Adipocyte (in vitro differentiated cells): Measurements from ENCODE around the gene CYP3A5.
"Not testable (repeated sequence)": the region's sequence is repeated elsewhere in the genome, so short reads cannot be mapped to it uniquely, and the experiment has no call there.

Source experiments
- DNase-seq: peaks from one replicate; pipeline ENCODE4 v3.0.0-alpha.2; 2015; ENCODE audit warnings: low read depth
- H3K27me3 ChIP-seq: replicated peaks from 2 replicates; pipeline ENCODE4 v1.7.0; 2013; ENCODE audit warnings: mild to moderate bottlenecking, low read length, moderate library complexity; ENCODE audit not compliant: control insufficient read depth, insufficient read depth
- H3K36me3 ChIP-seq: 2 replicates; pipeline ENCODE4 v1.7.0; 2013; ENCODE audit warnings: low read length, mild to moderate bottlenecking, moderate library complexity; ENCODE audit not compliant: control insufficient read depth, insufficient read depth, severe bottlenecking
- H3K4me1 ChIP-seq: 2 replicates; pipeline ENCODE4 v1.7.0; 2013; ENCODE audit warnings: mild to moderate bottlenecking, low read length, moderate library complexity; ENCODE audit not compliant: control insufficient read depth, insufficient read depth
- H3K4me3 ChIP-seq: 2 replicates; pipeline ENCODE4 v1.7.0; 2013; ENCODE audit warnings: mild to moderate bottlenecking, low read length, moderate library complexity
- H3K9ac ChIP-seq: 2 replicates; pipeline ENCODE4 v1.7.0; 2013; ENCODE audit warnings: mild to moderate bottlenecking, low read length, moderate library complexity
- H3K9me3 ChIP-seq: 2 replicates; pipeline ENCODE4 v1.7.0; 2013; ENCODE audit warnings: mild to moderate bottlenecking, low read length, moderate library complexity; ENCODE audit not compliant: control insufficient read depth

Gene CYP3A5

DNA sequence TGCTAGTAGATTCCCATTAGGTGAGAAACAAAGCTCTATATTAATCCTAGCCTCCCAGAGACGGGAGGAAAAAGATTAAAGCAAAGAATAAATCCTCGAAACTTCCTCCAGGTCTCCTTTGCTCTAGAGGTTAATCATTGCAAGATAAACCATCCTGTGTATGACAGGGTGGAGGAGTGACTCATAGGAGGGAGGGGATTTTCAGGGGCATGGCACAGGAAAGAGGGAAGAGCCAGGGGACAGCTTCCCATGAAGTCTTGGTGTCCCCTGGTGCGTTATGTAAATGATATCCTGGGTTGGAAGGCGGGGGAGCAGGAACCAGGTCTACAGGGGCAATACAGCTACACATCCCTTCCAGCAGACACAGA lies 780 bp downstream of the CYP3A5 start:
- H3K27me3 ChIP-seq = no peaks in the 10 kb centered on the region
- H3K9ac ChIP-seq = no peak overlapping the region
- DNase-seq = no peak
- H3K4me1 ChIP-seq = peaks cover 11% of the 10 kb centered on the region
- peak overlapping the region; percentile 65 for H3K4me3 ChIP-seq
- no peaks in the 10 kb centered on the region for H3K36me3 ChIP-seq
- peaks cover 16% of the 10 kb centered on the region for H3K9me3 ChIP-seq

DNA sequence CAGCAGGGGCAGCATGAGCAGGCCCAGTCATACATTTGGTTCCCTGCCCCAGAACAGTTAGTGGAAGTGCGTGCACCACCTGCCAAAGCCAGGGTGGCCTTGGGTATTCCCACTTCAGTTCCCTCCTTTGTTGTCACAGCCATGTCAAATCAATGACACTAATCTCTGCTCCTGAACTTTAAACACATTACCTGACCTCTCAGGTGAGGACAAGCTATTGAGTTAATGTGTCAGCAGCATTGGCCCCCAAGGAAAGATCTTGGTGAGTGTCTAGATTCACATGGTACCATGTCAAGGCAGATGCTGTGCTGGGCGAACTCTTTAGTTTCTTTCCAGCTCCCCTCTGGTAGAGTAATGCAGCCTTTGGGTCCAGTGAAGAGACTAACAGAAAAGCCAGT lies 2.1 kb downstream of the CYP3A5 start:
- Histone ChIP-seq H3K27me3 (no peaks in the 10 kb centered on the region), H3K4me3 (no peak overlapping the region), H3K9me3 (peaks cover 16% of the 10 kb centered on the region), H3K9ac (no peak overlapping the region), H3K4me1 (peaks cover 11% of the 10 kb centered on the region), H3K36me3 (no peaks in the 10 kb centered on the region)
- DNase-seq = no peak

DNA sequence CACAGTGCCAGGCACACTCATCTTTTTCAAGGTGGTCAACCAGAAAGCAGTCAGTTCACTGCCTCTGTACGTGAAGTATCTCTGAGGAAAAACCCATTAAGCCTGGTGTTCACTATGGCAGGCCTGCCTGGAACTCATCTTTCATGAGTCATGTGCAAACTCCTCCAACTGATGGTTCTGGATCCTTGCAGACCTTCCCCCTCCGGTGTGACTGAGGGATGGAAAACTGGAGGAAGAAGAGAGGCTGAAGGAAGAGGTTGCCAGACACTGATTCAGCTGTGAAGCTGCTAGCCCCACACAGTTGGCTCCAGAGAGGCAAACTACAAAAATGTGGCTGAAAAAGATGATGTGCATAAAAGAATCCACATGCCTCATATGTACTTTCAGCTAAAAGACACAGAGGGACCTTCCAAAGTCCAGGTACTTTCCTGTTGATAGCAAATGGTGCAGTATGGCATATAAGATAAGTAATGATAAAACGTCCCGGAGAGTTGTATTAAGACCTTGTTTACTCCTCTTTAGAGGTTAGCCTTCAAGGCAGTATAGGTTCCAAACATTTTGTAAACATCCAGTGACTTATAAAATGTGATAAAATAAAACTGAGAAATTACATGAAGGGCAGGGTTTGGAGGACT lies 2.7 kb downstream of the CYP3A5 start:
- DNase-seq = no peak
- no peak overlapping the region for H3K4me3 ChIP-seq
- H3K36me3 ChIP-seq = no peaks in the 10 kb centered on the region
- H3K9me3 ChIP-seq = peaks cover 15% of the 10 kb centered on the region
- H3K9ac ChIP-seq = no peak overlapping the region
- H3K4me1 ChIP-seq = peaks cover 11% of the 10 kb centered on the region
- H3K27me3 ChIP-seq = no peaks in the 10 kb centered on the region

DNA sequence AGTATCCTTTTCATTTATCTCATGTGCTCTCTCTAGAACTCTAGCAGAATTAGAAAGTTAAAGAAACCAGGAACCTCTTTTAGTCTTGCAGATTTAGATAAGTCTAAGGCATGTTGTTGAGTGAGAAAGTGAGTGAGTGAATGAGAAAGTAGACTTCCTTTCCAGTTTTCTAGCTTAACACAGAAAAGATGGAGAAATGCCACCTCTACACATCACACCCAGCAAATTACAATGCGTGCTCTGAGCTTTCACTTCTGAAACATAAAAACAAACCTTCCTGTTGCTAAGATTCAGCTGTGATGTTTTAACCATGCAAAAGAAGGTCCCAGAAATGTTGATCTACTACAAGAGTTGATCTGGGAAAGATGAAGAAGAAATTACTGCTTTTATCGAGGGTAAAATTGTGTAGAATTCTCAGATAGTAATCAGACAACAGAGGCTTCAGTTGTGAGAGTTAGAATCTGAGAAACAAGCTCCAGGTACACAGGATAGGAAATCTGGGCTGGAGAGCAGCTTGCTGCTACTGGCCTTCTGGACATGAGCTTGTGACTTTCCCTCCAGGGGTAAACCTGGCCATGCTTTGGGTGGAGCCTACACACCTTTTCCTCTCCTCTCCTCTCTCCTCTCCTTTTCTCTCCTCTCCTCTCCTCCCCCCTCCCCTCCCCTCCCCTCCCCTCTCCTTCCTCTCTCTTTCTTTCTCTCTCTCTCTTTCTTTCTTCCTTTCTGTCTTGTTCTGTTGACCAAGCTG lies 4.6 kb downstream of the CYP3A5 start:
- H3K36me3 ChIP-seq = no peaks in the 10 kb centered on the region
- H3K4me1 ChIP-seq = peaks cover 11% of the 10 kb centered on the region
- H3K4me3 ChIP-seq = no peak overlapping the region
- H3K9ac ChIP-seq = no peak overlapping the region
- no peaks in the 10 kb centered on the region for H3K9me3 ChIP-seq
- H3K27me3 ChIP-seq = no peaks in the 10 kb centered on the region
- no peak for DNase-seq

DNA sequence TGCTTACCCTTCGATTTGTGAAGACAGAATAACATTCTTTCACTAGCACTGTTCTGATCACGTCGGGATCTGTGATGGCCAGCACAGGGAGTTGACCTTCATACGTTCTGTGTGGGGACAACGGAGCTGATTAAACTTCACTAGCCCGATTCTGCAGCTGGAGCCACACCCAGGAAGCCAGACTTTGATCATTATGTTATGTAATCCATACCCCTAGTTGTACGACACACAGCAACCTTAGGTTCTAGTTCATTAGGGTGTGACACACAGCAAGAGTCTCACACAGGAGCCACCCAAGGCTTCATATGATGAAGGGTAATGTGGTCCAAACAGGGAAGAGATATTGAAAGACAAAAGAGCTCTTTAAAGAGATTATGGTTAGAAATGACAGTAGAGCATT lies 7.2 kb downstream of the CYP3A5 start:
- no peak overlapping the region for H3K4me3 ChIP-seq
- no peaks in the 10 kb centered on the region for H3K9me3 ChIP-seq
- DNase-seq = no peak
- H3K27me3 ChIP-seq = no peaks in the 10 kb centered on the region
- H3K4me1 ChIP-seq = no peaks in the 10 kb centered on the region
- no peaks in the 10 kb centered on the region for H3K36me3 ChIP-seq
- no peak overlapping the region for H3K9ac ChIP-seq

DNA sequence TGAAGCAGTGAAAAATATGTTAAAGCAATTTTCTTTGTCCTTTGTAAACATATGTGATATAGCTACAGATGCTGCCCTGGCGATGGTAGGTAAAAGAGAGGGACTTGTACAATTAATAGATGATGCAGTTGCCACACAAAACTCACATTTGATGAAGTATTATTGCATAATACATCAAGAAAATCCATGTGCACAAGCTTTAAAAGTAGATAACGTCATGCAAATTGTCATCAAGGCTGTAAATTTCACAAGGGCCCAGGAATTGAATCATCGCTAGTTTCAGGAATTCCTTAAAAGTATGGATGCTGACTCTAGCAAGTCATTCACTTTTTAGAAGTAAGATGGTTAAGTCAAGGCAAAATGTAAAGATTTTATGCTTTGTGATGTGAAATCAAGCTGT lies 10.0 kb downstream of the CYP3A5 start:
- Histone ChIP-seq H3K9ac (no peak overlapping the region), H3K27me3 (no peaks in the 10 kb centered on the region), H3K4me1 (no peaks in the 10 kb centered on the region), H3K9me3 (no peaks in the 10 kb centered on the region), H3K4me3 (no peak overlapping the region), H3K36me3 (no peaks in the 10 kb centered on the region)
- no peak for DNase-seq

DNA sequence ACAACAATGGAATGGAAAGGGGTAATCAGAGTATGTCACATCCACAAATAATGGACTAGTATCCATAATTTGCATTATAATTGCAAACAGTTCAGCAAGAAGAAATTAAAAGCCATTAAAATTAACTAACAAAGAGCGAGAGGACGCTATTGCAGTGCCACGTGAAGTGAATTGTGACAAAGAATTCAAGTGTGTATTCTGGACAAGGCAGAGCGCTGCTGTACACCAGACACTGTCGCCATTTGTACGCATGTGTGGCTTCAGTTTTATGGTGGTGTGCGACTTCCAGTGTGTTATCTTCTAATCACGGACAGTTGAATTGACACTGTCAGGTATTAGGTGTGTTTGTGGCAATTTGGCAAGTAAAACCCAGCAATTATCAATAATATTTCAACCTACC lies 11.3 kb downstream of the CYP3A5 start:
- H3K9me3 ChIP-seq = no peaks in the 10 kb centered on the region
- H3K9ac ChIP-seq = no peak overlapping the region
- DNase-seq = no peak
- H3K27me3 ChIP-seq = no peaks in the 10 kb centered on the region
- peaks cover 3% of the 10 kb centered on the region for H3K36me3 ChIP-seq
- no peak overlapping the region for H3K4me3 ChIP-seq
- no peaks in the 10 kb centered on the region for H3K4me1 ChIP-seq

DNA sequence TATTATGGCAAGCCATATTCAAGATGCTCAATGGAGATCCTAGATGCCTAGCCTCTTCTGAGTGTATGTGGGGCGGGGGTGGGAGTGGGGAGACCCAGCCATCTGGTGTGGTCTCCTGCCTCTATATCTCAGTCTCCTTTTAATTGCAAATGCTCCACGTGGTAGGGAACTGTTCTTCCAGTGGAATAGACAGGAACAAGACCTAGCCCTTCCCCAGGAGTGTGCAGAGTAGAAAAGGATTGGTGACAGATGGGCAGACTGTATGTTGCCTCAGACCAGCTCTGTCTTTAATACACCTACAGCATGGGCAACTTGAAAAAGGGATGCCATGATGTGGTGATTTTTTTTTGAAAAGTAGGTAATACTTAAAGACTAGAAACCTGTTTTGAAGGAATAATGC lies 12.6 kb downstream of the CYP3A5 start:
- Histone ChIP-seq H3K27me3 (no peaks in the 10 kb centered on the region), H3K9me3 (no peaks in the 10 kb centered on the region), H3K36me3 (peaks cover 10% of the 10 kb centered on the region), H3K4me3 (no peak overlapping the region), H3K9ac (no peak overlapping the region), H3K4me1 (no peaks in the 10 kb centered on the region)
- no peak for DNase-seq

DNA sequence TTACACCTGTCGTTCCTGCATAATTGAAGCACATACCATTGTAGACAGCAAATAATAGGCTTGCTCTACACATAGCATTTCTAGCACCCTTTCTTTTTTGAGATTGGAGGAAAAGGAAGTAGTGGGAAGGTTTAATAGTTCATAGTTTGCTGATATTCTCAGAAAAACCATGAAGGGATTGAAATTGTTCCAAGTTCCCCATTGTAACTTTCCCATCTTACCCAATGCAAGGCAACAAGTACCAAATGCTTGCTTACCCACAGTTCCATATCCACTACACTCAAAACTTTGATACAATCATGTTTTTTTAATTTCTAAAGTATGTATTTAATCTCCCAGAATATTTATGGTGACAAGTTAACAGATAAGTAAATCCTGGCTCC lies 13.8 kb downstream of the CYP3A5 start:
- Histone ChIP-seq H3K36me3 (peaks cover 10% of the 10 kb centered on the region), H3K27me3 (no peaks in the 10 kb centered on the region), H3K9ac (no peak overlapping the region), H3K4me1 (no peaks in the 10 kb centered on the region), H3K9me3 (no peaks in the 10 kb centered on the region), H3K4me3 (no peak overlapping the region)
- no peak for DNase-seq

DNA sequence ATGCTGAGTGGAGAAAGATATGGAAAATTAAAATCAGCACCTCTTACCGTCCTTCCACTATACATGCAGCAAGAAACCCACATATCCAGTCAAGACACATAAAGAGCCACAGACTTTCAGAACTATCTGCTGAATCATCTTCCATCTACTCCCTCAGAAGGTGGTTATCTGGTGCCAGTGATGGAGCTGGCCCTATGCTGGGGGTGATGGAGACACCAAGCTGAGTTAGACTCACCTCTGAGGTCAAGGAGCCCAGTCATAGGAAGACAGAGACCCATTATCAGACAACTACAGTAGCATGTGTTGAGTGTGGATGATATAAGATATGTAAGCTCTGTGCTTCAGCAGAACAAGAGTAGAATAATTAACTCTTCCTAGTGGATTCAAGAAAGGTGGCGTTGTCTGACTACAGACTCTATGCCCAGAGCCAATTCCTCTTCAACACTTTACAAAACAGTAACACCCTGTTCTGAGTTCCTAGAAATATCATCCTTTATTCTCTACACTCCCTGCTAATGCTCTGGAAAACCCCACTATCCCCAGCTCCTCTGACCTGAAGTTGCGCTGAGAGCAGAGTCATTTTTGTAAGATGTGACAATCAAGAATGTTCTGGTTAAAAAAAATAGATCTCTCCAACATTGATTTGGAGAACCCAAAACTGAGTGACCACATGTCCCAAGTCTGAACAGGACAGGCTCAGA lies 14.3 kb downstream of the CYP3A5 start:
- no peaks in the 10 kb centered on the region for H3K9me3 ChIP-seq
- peaks cover 10% of the 10 kb centered on the region for H3K36me3 ChIP-seq
- DNase-seq = no peak
- H3K27me3 ChIP-seq = no peaks in the 10 kb centered on the region
- H3K4me3 ChIP-seq = no peak overlapping the region
- H3K4me1 ChIP-seq = no peaks in the 10 kb centered on the region
- no peak overlapping the region for H3K9ac ChIP-seq

DNA sequence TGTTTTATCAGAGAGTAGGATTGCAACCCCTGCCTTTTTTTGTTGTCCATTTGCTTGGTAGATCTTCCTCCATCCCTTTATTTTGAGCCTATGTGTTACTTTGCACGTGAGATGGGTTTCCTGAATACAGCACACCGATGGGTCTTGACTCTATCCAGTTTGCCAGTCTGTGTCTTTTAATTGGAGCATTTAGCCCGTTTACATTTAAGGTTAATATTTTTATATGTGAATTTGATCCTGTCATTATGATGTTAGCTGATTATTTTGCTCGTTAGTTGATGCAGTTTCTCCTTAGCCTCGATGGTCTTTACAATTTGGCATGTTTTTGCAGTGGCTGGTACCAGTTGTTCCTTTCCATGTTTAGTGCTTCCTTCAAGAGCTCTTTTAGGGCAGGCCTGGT lies 21.9 kb downstream of the CYP3A5 start:
- not testable (repeated sequence) for H3K4me3 ChIP-seq, H3K9ac ChIP-seq, DNase-seq, H3K9me3 ChIP-seq, H3K4me1 ChIP-seq, H3K36me3 ChIP-seq, H3K27me3 ChIP-seq
